ENCODE measurements around the gene HYI. TPM values are rescaled to one million over a fixed set of nuclear protein-coding genes. Genes with fewer than 3 reads are reported as not detected.

Gene HYI
- total RNA-seq, 1 donor from 2014 or later, result 56.4 TPM

DNA sequence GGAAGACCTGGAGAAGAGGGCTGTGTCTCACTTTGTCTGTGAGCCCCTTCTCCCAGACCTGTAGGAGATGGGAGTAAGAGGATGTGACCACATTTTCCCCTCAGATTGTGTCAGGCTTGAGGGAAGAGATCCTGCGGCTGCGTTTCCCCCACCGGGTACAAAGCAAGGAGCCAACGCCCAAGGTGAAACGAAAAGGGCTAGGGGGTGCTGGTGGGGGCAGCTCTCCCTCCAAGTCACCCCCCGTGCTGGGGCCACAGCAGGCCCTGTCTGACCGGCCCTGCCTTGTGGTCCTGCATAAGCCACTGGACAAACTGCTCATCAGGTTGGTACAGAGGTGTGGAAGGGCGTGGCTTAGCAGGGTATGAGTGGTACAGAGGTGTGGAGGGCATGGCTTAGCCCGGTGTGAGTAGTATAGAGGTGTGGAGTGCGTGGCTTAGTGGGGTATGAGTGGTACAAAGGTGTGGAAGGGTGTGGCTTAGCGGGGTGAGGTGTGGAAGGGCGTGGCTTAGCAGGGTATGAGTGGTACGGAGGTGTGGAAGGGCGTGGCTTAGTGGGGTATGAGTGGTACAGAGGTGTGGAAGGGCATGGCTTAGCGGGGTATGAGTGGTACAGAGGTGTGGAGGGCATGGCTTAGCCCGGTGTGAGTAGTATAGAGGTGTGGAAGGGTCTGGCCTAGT lies 30.6 kb downstream of the HYI start:
- TF ChIP-seq CTCF (IDR thresholded peaks at IDR 0.05), result no peak
- no peak overlapping the region for H3K27ac ChIP-seq
- H3K9me3 ChIP-seq, result no peaks in the 10 kb centered on the region
- intact Hi-C loops (cut with DNase I), result no loop called here
- no peaks in the 10 kb centered on the region for H3K4me1 ChIP-seq
- H3K27me3 ChIP-seq, result no peaks in the 10 kb centered on the region
- H3K4me3 ChIP-seq, result no peak overlapping the region
- no peak for DNase-seq (ENCODE audit: low spot score in 2 of 2)
- H3K36me3 ChIP-seq, result peaks cover 97 to 99% of the 10 kb centered on the region in 2 donors

GRCh38 chr1:43421976-43422750 lies 31.6 kb downstream of the HYI start:
- Histone ChIP-seq H3K27me3 (no peaks in the 10 kb centered on the region), H3K4me1 (no peaks in the 10 kb centered on the region), H3K9me3 (no peaks in the 10 kb centered on the region), H3K36me3 (peaks cover 96 to 99% of the 10 kb centered on the region in 2 donors), H3K27ac (no peak overlapping the region), H3K4me3 (no peak overlapping the region)
- intact Hi-C loops (cut with DNase I), result no loop called here
- DNase-seq (ENCODE audit: low spot score in 2 of 2), result no peak
- no peak for TF ChIP-seq CTCF (IDR thresholded peaks at IDR 0.05)

- Histone ChIP-seq H3K27me3 (no peaks in the 10 kb centered on the region), H3K9me3 (no peaks in the 10 kb centered on the region), H3K27ac (no peak overlapping the region), H3K4me3 (no peak overlapping the region), H3K36me3 (peaks cover 96 to 99% of the 10 kb centered on the region in 2 donors), H3K4me1 (no peaks in the 10 kb centered on the region)
- intact Hi-C loops (cut with DNase I), result no loop called here
- no peak for DNase-seq (ENCODE audit: low spot score in 2 of 2)
- TF ChIP-seq CTCF (IDR thresholded peaks at IDR 0.05), result no peak
Measured at GRCh38 chr1:43421396-43421795, 32.3 kb downstream of the HYI start.

GRCh38 chr1:43420874-43421273 lies 32.9 kb downstream of the HYI start:
- Histone ChIP-seq H3K9me3 (no peaks in the 10 kb centered on the region), H3K4me1 (no peaks in the 10 kb centered on the region), H3K36me3 (peaks cover 96 to 99% of the 10 kb centered on the region in 2 donors), H3K27me3 (no peaks in the 10 kb centered on the region), H3K27ac (no peak overlapping the region), H3K4me3 (no peak overlapping the region)
- no peak for TF ChIP-seq CTCF (IDR thresholded peaks at IDR 0.05)
- intact Hi-C loops (cut with DNase I), result no loop called here
- no peak for DNase-seq (ENCODE audit: low spot score in 2 of 2)

- TF ChIP-seq CTCF (IDR thresholded peaks at IDR 0.05), result no peak
- no peak for DNase-seq (ENCODE audit: low spot score in 2 of 2)
- peaks cover 90 to 99% of the 10 kb centered on the region in 2 donors for H3K36me3 ChIP-seq
- H3K4me3 ChIP-seq, result no peak overlapping the region
- H3K9me3 ChIP-seq, result no peaks in the 10 kb centered on the region
- no peaks in the 10 kb centered on the region for H3K27me3 ChIP-seq
- intact Hi-C loops (cut with DNase I), result no loop called here
- H3K27ac ChIP-seq, result no peak overlapping the region
- H3K4me1 ChIP-seq, result no peaks in the 10 kb centered on the region
Measured at GRCh38 chr1:43419627-43420425, 33.9 kb downstream of the HYI start.
